HS-27A (cell line): ENCODE measurements around the gene LINGO3.

Experiments
- DNase-seq: peaks from one replicate; pipeline ENCODE4 v3.0.0-alpha.2; 2012; ENCODE audit warnings: low read depth, missing footprints

Gene LINGO3

GRCh38 chr19:2339644-2340310 lies 31.8 kb upstream of the LINGO3 start:
- no peak for DNase-seq

- DNase-seq: no peak
These were observed 31.0 kb upstream of the LINGO3 start for GRCh38 chr19:2338751-2339643.

- DNase-seq: no peak
These were observed 30.2 kb upstream of the LINGO3 start for GRCh38 chr19:2338055-2338615.

- DNase-seq: no peak
These were observed 29.4 kb upstream of the LINGO3 start for GRCh38 chr19:2337329-2337707.

GRCh38 chr19:2336528-2337328 lies 28.8 kb upstream of the LINGO3 start:
- no peak for DNase-seq

DNA sequence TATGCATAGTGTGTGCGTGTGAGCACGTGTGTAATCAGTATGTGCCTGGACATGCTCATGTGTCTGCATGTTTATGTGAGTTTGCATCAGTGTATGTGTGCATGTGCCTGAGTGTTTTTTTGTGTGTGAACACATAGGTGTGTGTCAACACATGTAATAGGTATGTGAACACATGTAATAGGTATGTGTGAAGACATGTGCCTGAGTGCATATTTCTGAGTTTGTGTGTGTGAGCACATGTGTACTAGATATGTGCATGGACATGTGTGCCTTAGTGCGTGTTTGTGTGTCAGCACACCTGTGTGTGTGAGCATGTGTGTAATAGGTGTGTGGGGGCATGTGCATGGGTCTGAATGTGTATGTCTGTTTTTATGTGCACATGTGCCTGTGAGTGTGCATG lies 27.9 kb upstream of the LINGO3 start:
- DNase-seq: no peak

DNA sequence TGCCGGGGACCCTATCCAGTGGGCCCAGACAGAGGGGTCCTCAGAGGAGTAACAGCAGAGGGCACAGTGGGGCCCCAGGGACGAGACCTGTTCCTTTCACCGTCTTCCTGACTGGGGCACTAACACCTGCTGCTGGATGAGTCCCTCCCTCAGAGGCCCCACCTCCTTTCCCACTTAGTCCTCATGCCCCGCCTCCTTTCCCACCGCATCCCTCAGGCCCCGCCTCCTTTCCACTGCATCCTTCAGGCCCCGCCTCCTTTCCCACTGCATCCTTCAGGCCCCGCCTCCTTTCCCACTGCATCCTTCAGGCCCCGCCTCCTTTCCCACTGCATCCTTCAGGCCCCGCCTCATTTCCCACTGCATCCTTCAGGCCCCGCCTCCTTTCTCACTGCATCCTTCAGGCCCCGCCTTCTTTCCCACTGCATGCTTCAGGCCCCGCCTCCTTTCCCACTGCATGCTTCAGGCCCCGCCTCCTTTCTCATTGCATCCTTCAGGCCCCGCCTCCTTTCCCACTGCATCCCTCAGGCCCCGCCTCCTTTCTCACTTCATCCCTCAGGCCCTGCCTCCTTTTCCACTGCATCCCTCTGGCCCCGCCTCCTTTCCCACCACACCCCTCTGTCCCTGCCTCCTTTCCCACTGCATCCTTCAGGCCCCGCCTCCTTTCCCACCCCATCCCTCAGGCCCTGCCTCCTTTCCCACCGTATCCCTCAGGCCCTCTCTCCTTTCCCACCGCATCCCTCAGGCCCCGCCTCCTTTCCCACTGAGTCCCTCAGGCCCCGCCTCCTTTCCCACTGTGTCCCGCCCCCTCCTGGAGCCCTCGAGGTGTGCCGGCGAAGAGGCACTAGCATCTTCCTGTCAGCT lies 27.3 kb upstream of the LINGO3 start:
- DNase-seq: no peak

DNA sequence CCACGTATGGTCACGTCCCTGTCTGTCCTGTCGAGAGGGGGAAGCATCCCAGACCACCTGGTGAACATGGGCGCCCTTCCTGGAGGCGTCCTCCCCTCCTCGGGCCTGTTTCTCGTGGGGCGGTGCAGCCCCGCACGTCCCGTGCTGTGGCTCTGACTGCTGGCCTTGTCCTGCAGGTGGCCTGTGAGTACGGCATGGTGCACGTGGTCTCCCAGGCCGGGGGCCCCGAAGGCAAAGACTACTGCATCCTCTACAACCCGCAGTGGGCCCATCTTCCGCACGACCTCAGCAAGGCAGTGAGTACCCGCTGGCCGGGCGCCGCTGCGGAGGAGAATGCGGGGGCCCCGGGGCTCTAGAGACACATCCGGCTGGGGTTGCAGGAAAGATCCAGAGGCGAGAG lies 26.5 kb upstream of the LINGO3 start:
- no peak for DNase-seq

DNA sequence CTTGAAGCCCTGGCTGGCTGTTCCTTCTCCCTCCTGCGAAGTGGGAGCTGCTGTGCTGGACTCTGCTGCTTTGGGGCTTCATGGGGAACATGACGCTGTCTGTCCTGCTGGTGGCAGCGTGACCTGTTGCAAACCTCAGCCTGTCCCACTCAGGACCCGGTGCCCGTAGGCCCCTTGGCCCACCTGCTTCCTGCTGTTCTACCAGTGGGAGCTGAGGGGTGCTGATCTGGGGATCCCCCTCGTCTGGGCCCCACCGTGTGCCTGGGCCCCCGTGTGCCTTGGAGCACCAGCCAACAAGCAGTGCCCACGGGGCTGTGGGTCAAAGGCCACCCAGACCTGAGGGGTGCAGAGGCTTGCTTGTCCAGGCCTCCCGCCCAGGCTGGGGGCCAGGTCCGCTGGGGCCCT lies 25.9 kb upstream of the LINGO3 start:
- no peak for DNase-seq

DNA sequence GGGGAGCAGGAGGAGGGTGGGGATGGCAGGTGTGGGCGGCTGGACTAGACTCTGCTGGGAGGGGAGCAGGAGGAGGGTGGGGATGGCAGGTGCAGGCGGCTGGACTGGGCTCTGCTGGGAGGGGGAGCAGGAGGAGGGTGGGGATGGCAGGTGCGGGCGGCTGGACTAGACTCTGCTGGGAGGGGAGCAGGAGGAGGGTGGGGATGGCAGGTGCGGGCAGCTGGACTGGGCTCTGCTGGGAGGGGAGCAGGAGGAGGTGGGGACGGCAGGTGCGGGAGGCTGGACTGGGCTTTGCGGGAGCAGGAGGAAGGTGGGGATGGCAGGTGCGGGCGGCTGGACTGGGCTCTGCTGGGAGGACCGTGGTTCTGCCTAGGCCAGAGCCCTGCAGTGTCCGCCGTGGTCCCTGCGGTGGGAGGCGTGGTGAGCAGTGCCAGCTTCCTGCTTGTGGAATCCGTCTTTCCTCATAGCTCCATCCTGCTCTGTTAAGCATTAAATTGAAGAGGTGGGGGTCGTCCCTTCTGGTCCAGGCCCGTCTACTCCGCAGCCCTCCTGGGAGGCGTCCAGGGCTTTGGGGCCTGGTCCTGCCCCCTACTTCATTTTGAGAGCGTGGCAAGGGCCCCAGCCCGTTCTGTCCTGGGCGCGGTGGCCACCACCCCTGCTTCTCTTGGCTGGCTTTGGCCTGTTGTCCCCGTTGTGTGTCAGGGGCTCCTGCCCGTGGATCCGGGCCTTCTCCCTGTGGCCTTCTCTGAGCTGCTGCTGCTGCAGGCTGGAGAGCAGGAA lies 25.3 kb upstream of the LINGO3 start:
- DNase-seq: no peak

DNA sequence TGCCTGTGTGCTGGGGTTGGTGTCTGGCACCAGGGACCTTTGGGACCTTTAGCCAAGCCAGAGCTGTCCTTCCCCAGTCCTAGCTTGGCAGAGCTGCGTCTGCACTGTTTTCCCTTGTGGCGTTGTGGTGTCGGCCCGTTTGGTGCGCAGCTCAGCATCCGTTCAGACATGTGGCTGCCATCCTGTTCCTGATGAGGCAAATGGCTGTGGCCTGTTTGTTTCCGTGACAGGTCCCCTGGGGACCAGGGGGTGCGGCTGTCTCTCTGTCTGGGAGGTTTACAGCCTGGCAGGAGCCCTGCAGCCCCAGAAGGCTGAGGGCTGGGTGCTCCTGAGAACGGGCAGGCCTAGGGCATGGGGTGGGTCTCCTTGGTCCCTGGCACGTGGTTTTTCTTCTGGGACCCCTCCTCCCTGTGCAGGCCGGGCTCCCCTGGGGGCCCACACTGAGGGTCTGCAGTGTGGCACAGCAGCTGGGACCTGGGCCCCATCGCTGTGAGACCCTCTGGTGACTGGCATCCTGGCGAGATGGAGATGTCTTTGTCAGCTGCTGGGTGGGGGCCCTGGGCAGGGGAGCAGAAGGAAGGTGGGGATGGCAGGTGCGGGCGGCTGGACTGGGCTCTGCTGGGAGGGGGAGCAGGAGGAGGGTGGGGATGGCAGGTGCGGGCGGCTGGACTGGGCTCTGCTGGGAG lies 24.5 kb upstream of the LINGO3 start:
- DNase-seq: no peak

- DNase-seq: no peak
These were observed 23.8 kb upstream of the LINGO3 start for GRCh38 chr19:2331601-2332246.

DNA sequence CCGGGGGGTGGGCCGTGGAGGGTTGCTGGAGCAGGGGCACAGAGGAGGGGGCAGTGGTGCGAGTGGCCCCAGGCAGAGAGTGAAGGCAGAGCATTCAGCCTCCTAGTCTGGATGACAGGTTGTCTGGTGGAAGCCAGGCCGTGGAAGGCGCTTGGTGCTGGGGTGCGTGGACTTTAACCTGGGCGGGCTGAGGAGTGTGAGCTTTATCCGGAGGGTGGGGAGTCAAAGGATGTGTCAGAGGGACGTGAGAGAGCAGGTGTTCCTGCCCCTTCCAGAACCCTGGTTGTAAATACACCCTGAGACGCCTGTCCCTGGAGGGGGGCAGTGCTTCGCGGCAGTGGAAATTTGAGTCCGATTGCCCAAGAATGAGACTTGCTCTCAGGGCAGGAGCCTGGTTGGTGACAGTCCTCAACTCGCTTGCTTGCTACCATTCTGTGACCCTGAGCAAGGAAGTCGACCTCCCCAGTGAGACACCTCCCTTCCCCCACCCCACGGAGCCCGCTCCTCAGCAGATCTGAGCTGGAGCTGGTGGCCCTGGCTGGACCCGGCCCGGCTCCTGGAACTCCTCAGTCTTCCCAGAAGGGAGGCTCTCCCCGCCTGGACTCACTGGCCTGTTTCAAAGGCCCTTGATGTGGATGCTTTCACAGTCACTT lies 22.8 kb upstream of the LINGO3 start:
- no peak for DNase-seq

DNA sequence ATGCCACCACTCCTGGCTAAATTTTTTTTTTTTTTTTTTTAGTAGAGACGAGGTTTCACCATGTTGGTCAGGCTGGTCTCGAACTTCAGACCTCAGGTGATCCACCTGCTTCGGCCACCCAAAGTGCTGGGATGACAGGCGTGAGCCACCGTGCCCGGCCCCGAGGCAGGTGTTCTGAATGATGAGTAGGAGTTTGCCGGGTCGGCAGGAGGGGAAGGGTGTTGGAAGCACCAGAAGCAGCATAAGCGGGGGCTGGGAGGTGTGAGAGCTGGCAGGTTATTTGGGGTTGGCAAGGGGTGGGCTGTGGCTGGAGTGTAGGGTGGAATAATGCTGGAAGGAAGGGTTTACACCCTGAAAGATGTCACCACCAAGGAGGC lies 22.3 kb upstream of the LINGO3 start:
- no peak for DNase-seq

DNA sequence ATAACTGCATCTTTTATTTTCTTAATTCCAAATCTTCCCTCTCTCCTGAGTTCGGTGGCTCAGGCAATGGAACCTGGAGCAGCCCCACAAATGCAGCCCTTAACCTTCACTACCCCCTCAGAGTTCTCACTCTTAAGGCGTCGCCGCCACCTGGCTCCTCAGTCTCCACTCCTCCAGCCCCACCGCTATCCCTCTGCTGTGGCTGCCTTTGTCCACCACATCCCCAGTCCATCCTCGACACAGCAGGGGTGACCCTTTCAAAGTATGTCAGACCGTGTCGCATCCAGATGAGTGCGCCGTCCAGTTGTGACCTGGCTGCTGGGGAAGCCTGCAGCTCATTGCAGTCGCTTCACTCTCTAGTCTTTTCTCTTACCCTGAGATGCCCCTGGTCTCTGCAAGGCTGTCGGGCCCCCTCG lies 21.6 kb upstream of the LINGO3 start:
- no peak for DNase-seq

GRCh38 chr19:2329149-2329478 lies 21.2 kb upstream of the LINGO3 start:
- no peak for DNase-seq

GRCh38 chr19:2328401-2329148 lies 20.6 kb upstream of the LINGO3 start, which contains the start of the genes LSM7 and SPPL2B:
LSM7 (minus strand) TSS chr19:2328586; CDS start chr19:2328566, 20 bp downstream.
SPPL2B (plus strand) TSS chr19:2328684; CDS start chr19:2328710, 26 bp downstream.
- peak; percentile 45 for DNase-seq

GRCh38 chr19:2327773-2328400 lies 19.9 kb upstream of the LINGO3 start:
- peak; percentile 11 for DNase-seq
